HG02973 (cell line): Measurements from ENCODE around the gene ANAPC2.

Experiments
- ATAC-seq: cut with Tn5 transposase; IDR thresholded peaks from one replicate; pipeline ENCODE4 v1.9.1; 2021; ENCODE audit warnings: moderate library complexity; ENCODE audit not compliant: unreplicated experiment

Gene ANAPC2

GRCh38 chr9:137194909-137195308, 6.5 kb upstream of the ANAPC2 start:
- no peak for ATAC-seq

- ATAC-seq, result no peak
Observed at GRCh38 chr9:137194388-137194787, 6.0 kb upstream of the ANAPC2 start.

- no peak for ATAC-seq
Observed at GRCh38 chr9:137193771-137194170, 5.4 kb upstream of the ANAPC2 start.

GRCh38 chr9:137192859-137193258, 4.5 kb upstream of the ANAPC2 start:
- no peak for ATAC-seq

GRCh38 chr9:137192448-137192780, 4.1 kb upstream of the ANAPC2 start:
- ATAC-seq, result no peak

GRCh38 chr9:137191691-137192447, 3.5 kb upstream of the ANAPC2 start:
- no peak for ATAC-seq

GRCh38 chr9:137191245-137191644, 2.9 kb upstream of the ANAPC2 start:
- no peak for ATAC-seq

- no peak for ATAC-seq
Observed at GRCh38 chr9:137190315-137190856, 2.0 kb upstream of the ANAPC2 start.

GRCh38 chr9:137189297-137190295, 1.2 kb upstream of the ANAPC2 start:
- no peak for ATAC-seq

- ATAC-seq, result no peak
Observed at GRCh38 chr9:137188086-137188489, 272 bp downstream of the ANAPC2 start.

GRCh38 chr9:137187386-137187785, 974 bp downstream of the ANAPC2 start:
- ATAC-seq, result no peak

- ATAC-seq, result no peak
Observed at GRCh38 chr9:137186385-137186784, 2.0 kb downstream of the ANAPC2 start.

GRCh38 chr9:137185921-137186320, 2.4 kb downstream of the ANAPC2 start:
- ATAC-seq, result no peak

- no peak for ATAC-seq
Observed at GRCh38 chr9:137184881-137185660, 3.3 kb downstream of the ANAPC2 start.

GRCh38 chr9:137183980-137184595, 4.3 kb downstream of the ANAPC2 start:
- no peak for ATAC-seq

- ATAC-seq, result no peak
Observed at GRCh38 chr9:137182836-137183235, 5.5 kb downstream of the ANAPC2 start.

- no peak for ATAC-seq
Observed at GRCh38 chr9:137181680-137182079, 6.7 kb downstream of the ANAPC2 start.

GRCh38 chr9:137180491-137180890, 7.9 kb downstream of the ANAPC2 start:
- ATAC-seq, result no peak

GRCh38 chr9:137179761-137180160, 8.6 kb downstream of the ANAPC2 start:
- ATAC-seq, result no peak

- ATAC-seq, result no peak
Observed at GRCh38 chr9:137178939-137179630, 9.3 kb downstream of the ANAPC2 start.
